Loucy (cell line): Measurements from ENCODE around the gene TUBA3E.

Experiments used
- EZH2phosphoT487 ChIP-seq: fragments of 200-600 bp; IDR thresholded peaks from 2 replicates; pipeline ENCODE4 v1.6.1; 2018; ENCODE audit warnings: antibody characterized with exemption, mild to moderate bottlenecking, moderate library complexity, borderline replicate concordance
- TF ChIP-seq, protein P1 (sequence below): fragments of 200-600 bp; sonication (generic); conservative IDR thresholded peaks from 2 replicates; pipeline ENCODE4 v1.5.1; 2014; ENCODE audit warnings: mild to moderate bottlenecking, antibody characterized with exemption, low read length

- TF ChIP-seq, protein P1, sequence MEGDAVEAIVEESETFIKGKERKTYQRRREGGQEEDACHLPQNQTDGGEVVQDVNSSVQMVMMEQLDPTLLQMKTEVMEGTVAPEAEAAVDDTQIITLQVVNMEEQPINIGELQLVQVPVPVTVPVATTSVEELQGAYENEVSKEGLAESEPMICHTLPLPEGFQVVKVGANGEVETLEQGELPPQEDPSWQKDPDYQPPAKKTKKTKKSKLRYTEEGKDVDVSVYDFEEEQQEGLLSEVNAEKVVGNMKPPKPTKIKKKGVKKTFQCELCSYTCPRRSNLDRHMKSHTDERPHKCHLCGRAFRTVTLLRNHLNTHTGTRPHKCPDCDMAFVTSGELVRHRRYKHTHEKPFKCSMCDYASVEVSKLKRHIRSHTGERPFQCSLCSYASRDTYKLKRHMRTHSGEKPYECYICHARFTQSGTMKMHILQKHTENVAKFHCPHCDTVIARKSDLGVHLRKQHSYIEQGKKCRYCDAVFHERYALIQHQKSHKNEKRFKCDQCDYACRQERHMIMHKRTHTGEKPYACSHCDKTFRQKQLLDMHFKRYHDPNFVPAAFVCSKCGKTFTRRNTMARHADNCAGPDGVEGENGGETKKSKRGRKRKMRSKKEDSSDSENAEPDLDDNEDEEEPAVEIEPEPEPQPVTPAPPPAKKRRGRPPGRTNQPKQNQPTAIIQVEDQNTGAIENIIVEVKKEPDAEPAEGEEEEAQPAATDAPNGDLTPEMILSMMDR = no peak
- no peak for TF ChIP-seq EZH2phosphoT487
Measured at GRCh38 chr2:130160131-130160530, 38.1 kb downstream of the TUBA3E start.
